ENCODE measurements around the gene LSM7.
A peak's percentile ranks its signal among the peaks of the same experiment; 100 is the strongest.

The LSM7 gene

DNA sequence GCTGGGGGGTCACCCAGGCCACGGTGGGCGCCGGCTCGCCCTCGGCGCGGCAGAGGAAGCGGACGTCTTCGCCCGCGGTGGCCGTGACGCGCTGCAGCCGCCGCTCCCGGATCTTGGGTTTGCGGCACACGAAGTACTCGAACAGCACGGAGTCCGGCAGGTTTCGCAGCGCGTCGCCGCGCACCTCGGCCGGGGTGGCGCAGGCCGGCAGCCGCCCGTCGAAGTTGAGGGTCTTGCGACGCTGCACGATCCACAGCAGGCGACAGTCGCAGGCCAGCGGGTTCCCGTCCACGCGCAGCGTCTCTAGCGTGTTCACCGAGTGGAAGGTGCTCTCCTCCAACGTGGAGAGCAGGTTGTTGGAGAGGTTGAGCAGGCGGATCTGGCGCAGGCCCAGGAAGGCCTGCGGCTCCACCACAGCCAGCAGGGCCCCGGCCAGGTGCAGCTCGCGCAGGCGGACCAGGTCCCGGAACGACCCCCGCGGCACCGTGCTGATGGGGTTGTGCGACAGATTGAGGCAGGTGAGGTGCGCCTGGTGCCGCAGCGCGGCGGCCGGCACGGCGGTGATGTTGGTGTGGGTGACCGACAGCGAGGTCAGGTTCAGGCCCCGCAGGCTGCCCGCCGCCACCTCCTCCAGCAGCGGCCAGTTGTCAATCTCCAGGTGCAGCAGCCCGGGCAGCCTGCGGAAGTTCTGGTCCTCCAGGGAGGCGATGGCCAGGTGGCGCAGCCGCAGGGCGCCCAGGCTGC, 37.8 kb downstream of the LSM7 start:
- TF ChIP-seq, protein P1, sequence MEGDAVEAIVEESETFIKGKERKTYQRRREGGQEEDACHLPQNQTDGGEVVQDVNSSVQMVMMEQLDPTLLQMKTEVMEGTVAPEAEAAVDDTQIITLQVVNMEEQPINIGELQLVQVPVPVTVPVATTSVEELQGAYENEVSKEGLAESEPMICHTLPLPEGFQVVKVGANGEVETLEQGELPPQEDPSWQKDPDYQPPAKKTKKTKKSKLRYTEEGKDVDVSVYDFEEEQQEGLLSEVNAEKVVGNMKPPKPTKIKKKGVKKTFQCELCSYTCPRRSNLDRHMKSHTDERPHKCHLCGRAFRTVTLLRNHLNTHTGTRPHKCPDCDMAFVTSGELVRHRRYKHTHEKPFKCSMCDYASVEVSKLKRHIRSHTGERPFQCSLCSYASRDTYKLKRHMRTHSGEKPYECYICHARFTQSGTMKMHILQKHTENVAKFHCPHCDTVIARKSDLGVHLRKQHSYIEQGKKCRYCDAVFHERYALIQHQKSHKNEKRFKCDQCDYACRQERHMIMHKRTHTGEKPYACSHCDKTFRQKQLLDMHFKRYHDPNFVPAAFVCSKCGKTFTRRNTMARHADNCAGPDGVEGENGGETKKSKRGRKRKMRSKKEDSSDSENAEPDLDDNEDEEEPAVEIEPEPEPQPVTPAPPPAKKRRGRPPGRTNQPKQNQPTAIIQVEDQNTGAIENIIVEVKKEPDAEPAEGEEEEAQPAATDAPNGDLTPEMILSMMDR (IDR thresholded peaks at IDR 0.05; ENCODE audit: low read length), result no peak
- no peak for TF ChIP-seq EZH2 (IDR thresholded peaks at IDR 0.05; ENCODE audit: borderline replicate concordance, low read length)
- Histone ChIP-seq H2AFZ (ENCODE audit: low read length) (no peak overlapping the region), H3K36me3 (ENCODE audit: insufficient read depth, low read length) (no peaks in the 10 kb centered on the region), H3K9me3 (ENCODE audit: low read length) (no peaks in the 10 kb centered on the region), H3K4me3 (ENCODE audit: low read depth, low read length, poor library complexity, severe bottlenecking) (peak overlapping the region; percentile 55), H3F3A (ENCODE audit: insufficient read depth, low read length) (no peaks in the 10 kb centered on the region), H3K4me1 (ENCODE audit: insufficient read depth, low read length, severe bottlenecking) (peaks cover 25% of the 10 kb centered on the region), H4K20me1 (ENCODE audit: insufficient read depth, low read length) (no peaks in the 10 kb centered on the region), H3K27me3 (ENCODE audit: insufficient read depth, low read length) (peaks cover 13% of the 10 kb centered on the region), H3K9ac (ENCODE audit: low read length) (peak overlapping the region; percentile 21; the same call in 1 of the 2 replicates), H3K4me2 (ENCODE audit: low read length) (peak overlapping the region; percentile 63), H3K79me2 (ENCODE audit: insufficient read depth, low read length) (no peaks in the 10 kb centered on the region), H3K27ac (ENCODE audit: low read depth, low read length, poor library complexity, severe bottlenecking) (no peak overlapping the region), H3K9me2 (ENCODE audit: low read depth, low read length) (no peaks in the 10 kb centered on the region)

DNA sequence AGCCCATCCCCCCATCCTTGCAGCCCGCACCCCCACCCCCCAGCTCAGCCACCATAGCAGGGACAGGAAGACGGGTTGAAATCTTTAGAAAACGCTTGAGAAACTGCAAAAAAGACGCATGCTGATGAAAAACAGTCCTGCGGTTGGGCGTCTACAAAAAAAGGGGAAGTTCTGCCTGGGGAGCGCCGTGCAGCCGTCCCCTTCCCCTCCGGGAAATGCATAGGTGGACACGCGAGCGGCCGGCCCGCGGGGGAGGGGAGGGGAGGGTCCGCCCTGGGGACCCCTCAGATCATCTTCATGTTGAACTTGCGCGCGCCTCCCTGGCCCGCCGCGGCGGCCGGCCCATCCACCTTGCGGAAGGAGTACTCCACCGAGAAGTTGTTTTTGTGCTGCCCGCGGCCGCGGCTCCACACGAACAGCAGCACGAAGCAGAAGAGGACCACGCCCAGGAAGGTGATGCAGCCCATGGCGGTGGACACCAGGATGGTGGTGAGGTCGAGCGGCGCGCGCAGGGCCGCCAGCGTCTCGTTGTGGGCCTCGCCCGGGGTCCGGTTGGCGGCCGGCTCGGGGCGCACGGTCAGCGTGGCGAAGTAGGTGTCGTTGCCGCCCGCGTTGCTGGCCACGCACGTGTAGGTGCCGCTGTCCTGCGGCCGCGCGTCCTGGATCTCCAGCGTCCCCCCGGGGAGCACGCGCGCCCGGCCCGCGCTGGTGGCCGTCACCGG, 38.5 kb downstream of the LSM7 start:
- H3K4me2 ChIP-seq (ENCODE audit: low read length), result peak overlapping the region; percentile 63
- peaks cover 25% of the 10 kb centered on the region for H3K4me1 ChIP-seq (ENCODE audit: insufficient read depth, low read length, severe bottlenecking)
- H3K27me3 ChIP-seq (ENCODE audit: insufficient read depth, low read length), result peaks cover 13% of the 10 kb centered on the region
- H3K36me3 ChIP-seq (ENCODE audit: insufficient read depth, low read length), result no peaks in the 10 kb centered on the region
- peak overlapping the region; percentile 48 for H3K27ac ChIP-seq (ENCODE audit: low read depth, low read length, poor library complexity, severe bottlenecking)
- H3K79me2 ChIP-seq (ENCODE audit: insufficient read depth, low read length), result no peaks in the 10 kb centered on the region
- no peaks in the 10 kb centered on the region for H4K20me1 ChIP-seq (ENCODE audit: insufficient read depth, low read length)
- no peaks in the 10 kb centered on the region for H3K9me2 ChIP-seq (ENCODE audit: low read depth, low read length)
- no peaks in the 10 kb centered on the region for H3F3A ChIP-seq (ENCODE audit: insufficient read depth, low read length)
- H2AFZ ChIP-seq (ENCODE audit: low read length), result no peak overlapping the region
- peak overlapping the region; percentile 55 for H3K4me3 ChIP-seq (ENCODE audit: low read depth, low read length, poor library complexity, severe bottlenecking)
- TF ChIP-seq, protein P1 (IDR thresholded peaks at IDR 0.05; ENCODE audit: low read length), result no peak
- no peak for TF ChIP-seq EZH2 (IDR thresholded peaks at IDR 0.05; ENCODE audit: borderline replicate concordance, low read length)
- H3K9me3 ChIP-seq (ENCODE audit: low read length), result no peaks in the 10 kb centered on the region
- peak overlapping the region; percentile 21; the same call in 1 of the 2 replicates for H3K9ac ChIP-seq (ENCODE audit: low read length)

DNA sequence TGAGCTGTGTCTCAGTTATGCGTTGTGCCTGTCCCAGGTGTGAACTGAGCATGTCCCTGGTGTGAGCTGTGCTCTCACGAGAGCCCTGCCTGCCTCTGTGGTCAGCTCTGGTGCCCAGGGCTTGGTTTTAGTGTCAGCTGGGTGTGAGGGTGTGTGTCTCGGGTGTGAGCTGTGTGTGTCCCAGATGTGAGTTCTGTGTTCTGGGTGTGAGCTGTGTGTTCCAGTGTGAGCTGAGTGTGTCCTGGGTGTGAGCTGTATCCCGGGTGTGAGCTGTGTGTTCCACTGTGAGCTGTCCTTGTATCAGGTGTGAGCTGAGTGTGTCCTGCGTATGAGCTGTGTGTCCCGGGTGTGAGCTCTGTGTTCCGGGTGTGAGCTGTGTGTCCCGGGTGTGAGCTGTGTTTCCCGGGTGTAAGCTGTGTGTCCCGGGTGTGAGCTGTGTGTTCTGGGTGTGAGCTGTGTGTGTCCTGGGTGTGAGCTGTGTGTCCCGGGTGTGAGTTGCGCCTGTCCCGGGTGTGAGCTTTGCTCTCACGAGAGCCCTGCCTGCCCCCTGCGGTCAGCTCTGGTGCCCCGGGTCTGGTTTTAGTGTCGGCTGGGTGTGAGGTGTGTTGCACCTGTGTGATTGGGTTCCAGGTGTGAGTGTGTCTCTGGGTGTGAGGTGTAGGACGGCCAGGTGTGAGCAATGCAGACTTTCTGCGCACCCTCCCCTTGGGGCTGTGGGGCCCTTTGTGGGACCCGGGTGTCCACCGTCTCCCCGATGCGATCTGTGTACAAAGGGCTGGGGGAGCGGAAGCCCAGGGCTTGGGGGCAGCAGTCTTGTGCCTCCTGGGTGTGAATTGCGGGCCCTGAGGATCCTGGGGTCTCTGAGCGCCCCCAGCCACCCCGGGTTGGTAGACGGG, 39.3 kb downstream of the LSM7 start:
- no peaks in the 10 kb centered on the region for H3K79me2 ChIP-seq (ENCODE audit: insufficient read depth, low read length)
- no peaks in the 10 kb centered on the region for H3K9me2 ChIP-seq (ENCODE audit: low read depth, low read length)
- no peaks in the 10 kb centered on the region for H3F3A ChIP-seq (ENCODE audit: insufficient read depth, low read length)
- peaks cover 23% of the 10 kb centered on the region for H3K4me1 ChIP-seq (ENCODE audit: insufficient read depth, low read length, severe bottlenecking)
- TF ChIP-seq, protein P1 (IDR thresholded peaks at IDR 0.05; ENCODE audit: low read length), result no peak
- no peak for TF ChIP-seq EZH2 (IDR thresholded peaks at IDR 0.05; ENCODE audit: borderline replicate concordance, low read length)
- no peak overlapping the region for H2AFZ ChIP-seq (ENCODE audit: low read length)
- no peak overlapping the region; the same call in 1 of the 2 replicates for H3K9ac ChIP-seq (ENCODE audit: low read length)
- H3K27me3 ChIP-seq (ENCODE audit: insufficient read depth, low read length), result peaks cover 12% of the 10 kb centered on the region
- no peaks in the 10 kb centered on the region for H3K9me3 ChIP-seq (ENCODE audit: low read length)
- H4K20me1 ChIP-seq (ENCODE audit: insufficient read depth, low read length), result no peaks in the 10 kb centered on the region
- peak overlapping the region; percentile 63 for H3K4me2 ChIP-seq (ENCODE audit: low read length)
- H3K4me3 ChIP-seq (ENCODE audit: low read depth, low read length, poor library complexity, severe bottlenecking), result peak overlapping the region; percentile 55
- peak overlapping the region; percentile 48 for H3K27ac ChIP-seq (ENCODE audit: low read depth, low read length, poor library complexity, severe bottlenecking)
- H3K36me3 ChIP-seq (ENCODE audit: insufficient read depth, low read length), result no peaks in the 10 kb centered on the region

Data from OCI-LY1 (cell line).